Head of caudate nucleus (tissue), 42 donors: ENCODE results near the gene RPP14.
"Not testable (repeated sequence)": the region's sequence is repeated elsewhere in the genome, so short reads cannot be mapped to it uniquely, and the experiment has no call there.

Source experiments
- DNase-seq, 42 donors: peaks; one replicate each; pipeline versions ENCODE4 v3.0.0 to v3.0.0-alpha.2; 2020 to 2021; ENCODE audit warnings: mixed read lengths in 7 of 42
- intact Hi-C: fragments of 100-400 bp; cut with DNase I; formaldehyde crosslinking; loops from one replicate; pipeline ENCODE4 v1.15.0; 2022

The RPP14 gene

DNA sequence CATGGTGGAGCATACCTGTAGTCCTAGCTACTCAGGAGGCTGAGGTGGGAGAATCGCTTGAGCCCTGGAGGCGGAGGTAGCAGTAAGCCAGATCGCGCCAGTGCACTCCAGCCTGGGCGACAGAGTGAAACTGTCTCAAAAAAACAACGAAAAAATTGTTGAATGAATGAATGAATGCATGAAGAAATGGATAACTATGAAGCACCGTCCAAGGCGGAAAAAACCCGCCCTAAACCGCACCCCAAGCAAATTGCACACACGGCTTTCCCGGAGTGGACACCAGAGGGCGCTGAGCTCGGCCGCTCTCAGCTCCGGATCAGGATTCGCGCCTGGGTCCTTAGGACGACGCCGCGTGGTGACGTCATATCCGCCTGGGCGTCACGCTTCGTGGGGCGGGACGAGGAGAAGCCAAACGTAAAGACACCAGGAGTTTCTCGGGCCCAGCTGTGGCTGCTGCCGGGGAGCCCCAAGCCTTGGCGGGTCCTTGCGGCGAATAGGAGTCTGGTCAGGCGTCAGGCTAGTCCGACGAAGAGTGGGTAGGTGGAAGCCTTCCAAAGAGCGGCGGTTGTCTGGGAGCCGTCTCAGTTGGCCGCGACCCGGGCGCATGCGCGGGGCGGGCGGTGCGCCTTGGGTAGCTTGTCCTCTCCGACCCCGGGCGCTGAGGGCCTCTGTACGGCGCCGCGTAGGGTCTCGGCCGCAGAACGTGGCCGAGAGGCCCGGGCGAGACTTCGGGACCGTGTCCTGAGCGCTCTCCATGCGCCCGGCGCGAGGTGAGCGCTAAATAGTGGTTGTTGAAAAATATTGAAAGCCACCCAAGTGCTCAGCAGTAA, at the start of gene RPP14, which contains the start of gene HTD2:
RPP14 (plus strand) TSS at position 364 of the 830 bp plus-strand sequence. CDS start 4,085 bp downstream, outside the sequence.
HTD2 (plus strand) TSS at position 639 of the 830 bp plus-strand sequence. CDS start 11,094 bp downstream, outside the sequence.
- intact Hi-C loops, result loop anchor here (5.0 to 10.0 kb wide), 3 partner anchors 186 to 291 kb away; partner anchors contain the start of gene KCTD6
- DNase-seq, result peak; percentile 93 to 100 (median 98)

GRCh38 chr3:58256511-58256910, 49.5 kb upstream of the RPP14 start:
- intact Hi-C loops, result no loop called here
- no peak for DNase-seq

DNA sequence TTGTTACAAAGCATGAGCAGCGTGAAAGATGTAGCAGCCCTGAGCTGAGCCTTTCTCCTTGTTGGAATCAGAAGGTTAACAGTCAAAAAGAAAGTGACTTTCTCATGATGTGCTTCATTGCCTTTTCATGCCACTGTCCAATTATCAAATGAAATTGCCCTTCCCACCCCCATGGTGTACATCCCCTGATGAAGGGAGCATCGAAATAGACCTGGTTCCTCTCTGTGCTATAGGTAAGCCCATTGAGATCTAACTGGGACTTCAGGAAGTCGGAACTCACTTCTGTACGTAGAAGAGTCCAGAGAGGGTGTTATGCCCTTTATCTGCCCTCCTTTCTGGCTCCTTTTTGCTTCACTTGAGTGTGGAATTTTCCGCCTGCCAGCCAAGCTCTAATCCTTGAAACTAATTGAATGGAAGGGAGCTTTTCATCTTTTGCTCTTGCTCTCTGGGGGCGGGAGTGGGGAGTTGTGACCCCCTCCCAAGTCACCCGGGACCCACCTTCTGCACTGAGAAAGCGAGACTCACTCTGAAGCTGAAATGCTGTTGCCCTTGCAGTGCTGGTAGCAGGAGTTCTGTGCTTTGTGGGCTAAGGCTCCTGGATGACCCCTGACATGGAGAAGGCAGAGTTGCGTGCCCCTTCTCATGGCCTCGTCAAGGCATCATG, 47.5 kb upstream of the RPP14 start:
- intact Hi-C loops, result no loop called here
- no peak for DNase-seq

DNA sequence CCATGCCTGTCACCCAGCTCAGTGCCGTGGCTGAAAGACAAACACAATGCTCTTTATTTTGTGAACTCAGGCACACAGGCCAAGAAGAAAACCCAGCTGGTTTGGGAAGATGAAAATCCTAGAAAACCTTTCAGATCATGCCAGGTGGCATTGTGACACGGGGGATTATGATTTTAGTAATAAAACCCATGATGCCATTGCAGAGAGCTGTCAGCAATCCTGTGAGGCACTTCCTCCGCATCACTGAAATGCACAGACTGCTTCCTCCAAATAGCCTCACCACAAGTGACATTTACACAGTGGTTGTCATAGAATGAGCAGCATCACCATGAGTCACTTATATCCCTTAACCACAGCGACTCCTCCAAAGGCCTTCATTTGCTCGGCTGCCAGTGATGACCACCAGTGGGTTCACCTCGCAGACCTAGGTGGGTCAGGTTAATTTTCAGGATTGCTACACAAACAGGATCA, 45.7 kb upstream of the RPP14 start:
- intact Hi-C loops, result no loop called here
- DNase-seq, result peak in 4 of 42 donors; percentile 31 to 66 (median 47)

DNA sequence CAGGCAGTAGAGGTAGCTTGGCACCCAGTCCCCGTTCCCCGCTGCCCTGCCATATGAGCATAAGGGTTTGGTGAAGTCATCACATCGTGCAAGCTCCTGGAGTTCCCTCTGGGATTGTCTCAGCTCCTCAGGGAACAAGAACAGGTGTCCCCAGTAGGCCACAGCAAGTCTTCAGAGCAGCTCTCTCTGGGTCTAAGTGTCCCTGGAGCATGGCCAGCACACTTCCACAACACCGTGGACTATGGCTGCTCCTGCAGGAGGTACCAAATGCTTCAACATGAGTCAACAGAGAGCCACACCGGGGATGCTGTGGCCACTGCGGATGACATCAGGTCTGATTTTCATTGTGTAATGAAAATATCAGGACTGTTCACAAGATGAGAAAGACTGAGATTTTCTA, 45.3 kb upstream of the RPP14 start:
- DNase-seq, result peak in 1 of 42 donors; percentile 19
- intact Hi-C loops, result no loop called here

DNA sequence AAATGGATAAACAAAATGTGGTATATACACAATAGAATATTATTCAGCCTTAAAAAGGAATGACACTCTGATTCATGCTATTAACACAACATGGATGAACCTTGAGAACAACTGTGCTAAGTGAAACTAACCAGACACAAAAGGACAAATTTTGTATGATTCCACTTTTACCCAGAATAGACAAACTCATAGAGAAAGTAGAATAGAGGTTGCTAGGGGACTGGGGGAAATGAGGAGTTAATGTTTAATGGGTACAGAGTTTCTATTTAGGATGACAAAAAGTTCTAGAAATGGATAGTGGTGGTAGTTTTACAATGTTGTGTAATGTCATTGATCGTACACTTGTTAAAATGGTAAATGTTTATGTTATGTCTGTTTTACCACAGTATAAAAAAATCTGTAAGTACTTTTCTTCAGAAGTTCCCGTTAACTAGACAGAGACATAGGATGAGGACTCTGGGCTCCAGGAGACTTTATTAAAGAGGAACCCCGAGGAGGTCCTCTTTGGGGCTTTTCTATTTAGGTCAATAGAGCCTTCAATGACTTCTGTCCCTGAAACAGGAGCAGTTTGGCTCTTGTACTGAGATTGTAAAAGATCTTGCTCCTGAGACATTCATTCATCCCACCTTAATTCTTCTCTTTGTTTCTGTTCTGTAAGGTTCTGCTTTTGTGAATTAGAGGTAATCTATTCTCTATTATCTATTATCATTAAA, 43.9 kb upstream of the RPP14 start:
- DNase-seq, result no peak
- intact Hi-C loops, result no loop called here

DNA sequence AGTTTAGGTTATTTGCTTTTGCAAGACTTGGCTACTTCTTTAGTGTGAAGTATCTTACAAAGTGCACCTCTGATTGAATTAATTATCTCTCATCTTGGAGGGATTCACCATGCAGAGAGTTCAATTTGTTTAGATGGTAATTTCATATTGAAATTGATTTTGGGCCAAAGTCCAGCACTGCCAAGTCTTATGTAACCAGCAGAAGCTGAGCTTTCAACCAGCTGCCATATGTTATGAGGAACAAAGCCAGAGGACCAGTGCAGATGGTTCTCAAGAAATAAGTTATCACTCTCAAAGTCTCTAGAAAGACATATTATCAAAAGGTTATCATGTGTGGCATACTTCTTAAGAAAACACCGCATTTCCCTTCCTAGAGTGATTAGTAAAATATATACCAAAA, 39.5 kb upstream of the RPP14 start:
- DNase-seq, result peak in 3 of 42 donors; percentile 13 to 66 (median 33)
- intact Hi-C loops, result no loop called here

DNA sequence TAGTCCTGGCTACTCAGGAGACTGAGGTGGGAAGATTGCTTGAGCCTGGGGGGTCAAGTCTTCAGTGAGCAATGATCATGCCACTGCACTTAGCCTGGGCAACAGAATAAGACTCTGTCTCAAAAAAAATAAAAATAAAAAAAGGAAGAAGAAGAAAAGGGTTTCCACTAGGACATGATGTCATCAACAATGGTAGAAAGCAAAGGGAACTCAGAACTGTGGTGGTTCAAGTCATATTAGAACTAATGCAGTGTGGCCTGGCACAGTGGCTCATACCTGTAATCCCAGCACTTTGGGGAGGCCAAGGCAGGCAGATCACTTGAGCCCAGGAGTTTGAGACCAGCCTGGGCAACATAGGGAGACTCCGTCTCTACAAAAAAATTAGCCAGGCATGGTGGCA, 38.5 kb upstream of the RPP14 start:
- DNase-seq, intact Hi-C loops: not testable (repeated sequence)

GRCh38 chr3:58269356-58269755, 36.7 kb upstream of the RPP14 start:
- intact Hi-C loops, result no loop called here
- DNase-seq, result no peak

GRCh38 chr3:58270485-58270884, 35.6 kb upstream of the RPP14 start:
- DNase-seq, result no peak
- intact Hi-C loops, result no loop called here

- intact Hi-C loops, result no loop called here
- DNase-seq, result no peak
These were observed 34.0 kb upstream of the RPP14 start for GRCh38 chr3:58271901-58272501.

GRCh38 chr3:58272891-58273290, 33.2 kb upstream of the RPP14 start:
- intact Hi-C loops, result no loop called here

GRCh38 chr3:58273362-58273761, 32.7 kb upstream of the RPP14 start:
- intact Hi-C loops, DNase-seq: not testable (repeated sequence)

More at GRCh38 chr3:58272891-58273290, 33.2 kb upstream of the RPP14 start:
- DNase-seq, result no peak

DNA sequence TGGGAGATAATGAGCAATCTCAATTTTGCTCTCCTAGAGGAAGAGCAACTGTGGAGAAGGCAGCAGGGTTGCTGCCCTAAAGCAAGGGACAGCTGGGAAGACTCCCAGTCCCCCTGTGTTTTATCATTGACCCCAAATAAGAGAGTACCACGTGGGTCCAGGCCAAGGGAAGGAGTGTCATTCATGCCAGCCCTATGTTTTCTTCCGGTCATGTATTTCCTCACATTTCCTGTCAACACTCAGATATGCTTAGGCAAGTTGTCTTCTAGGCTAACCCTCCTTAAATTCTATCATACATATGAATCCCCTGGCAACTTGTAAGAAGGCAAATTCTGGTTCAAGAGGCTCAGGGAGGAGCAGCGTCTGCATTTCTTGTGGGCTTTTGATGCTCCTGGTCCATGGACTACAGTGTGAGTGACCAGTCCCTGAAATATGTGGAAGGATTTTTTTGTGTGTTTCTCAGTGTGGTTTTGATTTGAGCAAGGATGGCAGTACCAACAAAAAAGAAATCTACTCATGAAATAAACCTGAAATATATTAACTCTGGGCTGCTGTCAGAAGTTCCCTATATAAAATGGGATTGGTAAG, 31.9 kb upstream of the RPP14 start:
- intact Hi-C loops, result no loop called here
- DNase-seq, result no peak

- no peak for DNase-seq
- intact Hi-C loops, result no loop called here
These were observed 25.0 kb upstream of the RPP14 start for GRCh38 chr3:58281069-58281468.

- DNase-seq, result no peak
- intact Hi-C loops, result no loop called here
These were observed 20.7 kb upstream of the RPP14 start for GRCh38 chr3:58285334-58285733.

GRCh38 chr3:58287354-58287753, 18.7 kb upstream of the RPP14 start:
- peak in 38 of 42 donors; percentile 28 to 89 (median 70) for DNase-seq
- intact Hi-C loops, result no loop called here

DNA sequence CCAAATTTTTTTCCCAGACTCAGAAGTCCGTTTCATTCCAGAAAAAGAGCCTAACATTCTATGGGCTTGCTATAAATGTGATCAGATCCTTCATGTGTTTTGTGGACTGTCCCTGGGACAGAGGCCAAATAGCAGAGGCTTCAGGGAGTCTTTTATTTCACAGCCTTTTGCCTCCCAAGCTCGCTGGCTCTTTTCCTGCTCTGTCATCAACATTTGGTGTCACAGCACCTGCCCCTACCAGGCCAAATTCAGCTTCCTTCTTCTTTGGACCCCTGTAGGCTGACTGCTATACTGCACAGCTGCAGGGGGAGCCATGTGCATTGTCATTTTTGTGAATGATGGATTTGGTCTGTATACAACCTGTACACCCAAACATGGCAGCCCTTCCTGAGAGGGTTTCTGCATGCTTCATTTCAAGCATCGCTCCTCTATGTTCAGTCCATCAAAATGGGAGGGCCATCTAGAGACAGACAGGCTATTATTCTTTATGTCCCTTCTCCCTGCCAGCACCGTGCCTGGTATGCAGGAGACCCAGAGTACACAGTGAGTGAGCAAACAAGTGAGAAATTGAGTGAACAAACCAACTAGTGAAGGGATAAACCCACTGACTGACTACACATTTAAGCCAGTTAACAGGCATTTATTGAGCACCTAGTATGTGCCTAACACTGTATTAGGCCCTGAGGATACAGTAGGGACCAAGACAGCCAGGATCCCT, 17.9 kb upstream of the RPP14 start:
- intact Hi-C loops, result no loop called here
- peak in 8 of 42 donors; percentile 21 to 60 (median 38) for DNase-seq
